PC-3 (cell line): ENCODE results near the gene IL1R1. TPM values are rescaled to one million over a fixed set of nuclear protein-coding genes. Genes with fewer than 3 reads are reported as not detected.

ENCODE experiments used
- ATAC-seq: fragments of 200-7000 bp; cut with Tn5 transposase; 2 replicates; pipeline ENCODE4 v1.9.1; 2020; ENCODE audit warnings: mild to moderate bottlenecking, moderate library complexity
- BruUV-seq: library from RNA; stranded (reverse); fragments of 400-500 nt; replicated peaks from 2 replicates; lab custom pipeline; 2021; lab: Mats Ljungman, UMichigan
- CTCF ChIA-PET: fragments of 300-600 bp; sonication (Branson Sonifier 250); formaldehyde crosslinking; loops from one replicate; lab custom pipeline; 2022; ENCODE audit warnings: antibody characterized with exemption; lab: Charles Lee
- POLR2A ChIA-PET: fragments of 300-600 bp; sonication (Branson Sonifier 250); formaldehyde crosslinking; loops from one replicate; lab custom pipeline; 2022; ENCODE audit warnings: antibody characterized with exemption; ENCODE audit not compliant: unreplicated experiment; lab: Charles Lee
- DNase-seq: peaks from one replicate; pipeline ENCODE4 v3.0.0-alpha.2; 2015
- H2AFZ ChIP-seq: fragments of 300-600 bp; sonication (generic); 2 replicates; pipeline ENCODE4 v1.6.0; 2016; ENCODE audit warnings: antibody characterized with exemption, low read length
- H3F3A ChIP-seq: fragments of 300-600 bp; sonication (generic); one replicate; pipeline ENCODE4 v1.6.0; 2017; ENCODE audit warnings: antibody characterized with exemption, low read length, control low read depth, mild to moderate bottlenecking; ENCODE audit not compliant: unreplicated experiment
- H3K27ac ChIP-seq: fragments of 300-600 bp; sonication (generic); 2 replicates; pipeline ENCODE4 v1.5.1; 2016; ENCODE audit warnings: mild to moderate bottlenecking, low read length
- H3K27me3 ChIP-seq: fragments of 300-600 bp; sonication (generic); 2 replicates; pipeline ENCODE4 v1.6.1; 2016; ENCODE audit warnings: low read length, mixed read lengths
- H3K36me3 ChIP-seq: fragments of 300-600 bp; sonication (generic); 2 replicates; pipeline ENCODE4 v1.6.1; 2016; ENCODE audit warnings: low read depth, mixed run types, low read length, mixed read lengths
- H3K4me1 ChIP-seq: fragments of 300-600 bp; sonication (generic); 2 replicates; pipeline ENCODE4 v1.5.1; 2016; ENCODE audit warnings: low read length; ENCODE audit not compliant: insufficient read depth
- H3K4me2 ChIP-seq: fragments of 300-600 bp; sonication (generic); 2 replicates; pipeline ENCODE4 v1.6.0; 2016; ENCODE audit warnings: low read length
- H3K4me3 ChIP-seq: fragments of 300-600 bp; sonication (generic); 2 replicates; pipeline ENCODE4 v1.5.1; 2016; ENCODE audit warnings: mild to moderate bottlenecking, low read length, mixed read lengths
- H3K79me2 ChIP-seq: fragments of 300-600 bp; sonication (generic); 2 replicates; pipeline ENCODE4 v1.6.1; 2017; ENCODE audit warnings: low read length, mixed read lengths
- H3K9ac ChIP-seq: fragments of 300-600 bp; sonication (generic); 2 replicates; pipeline ENCODE4 v1.6.0; 2016; ENCODE audit warnings: mild to moderate bottlenecking, low read length
- H3K9me2 ChIP-seq: fragments of 300-600 bp; sonication (generic); replicated peaks from 2 replicates; pipeline ENCODE4 v1.6.1; 2016; ENCODE audit warnings: mixed run types, low read length, mixed read lengths
- H3K9me3 ChIP-seq: fragments of 300-600 bp; sonication (generic); 2 replicates; pipeline ENCODE4 v1.6.1; 2016; ENCODE audit warnings: low read length, mixed read lengths
- H4K20me1 ChIP-seq: fragments of 300-600 bp; sonication (generic); 2 replicates; pipeline ENCODE4 v1.6.1; 2016; ENCODE audit warnings: low read length, mixed read lengths
- EZH2 ChIP-seq: fragments of 300-600 bp; sonication (generic); IDR thresholded peaks from one replicate; pipeline ENCODE4 v1.6.1; 2017; ENCODE audit warnings: antibody characterized with exemption, mild to moderate bottlenecking, low read length; ENCODE audit not compliant: unreplicated experiment
- EZH2phosphoT487 ChIP-seq: fragments of 300-600 bp; sonication (generic); IDR thresholded peaks from 2 replicates; pipeline ENCODE4 v1.6.1; 2018; ENCODE audit warnings: mild to moderate bottlenecking, antibody characterized with exemption, low read length, borderline replicate concordance
- intact Hi-C: fragments of 100-400 bp; cut with micrococcal nuclease; formaldehyde crosslinking; loops from 2 replicates; pipeline ENCODE4 v1.9.0; 2023
- total RNA-seq: library from RNA; depleted of rRNA; stranded (reverse); fragments of >200 nt; gene quantifications from 2 replicates; pipeline ENCODE4 v1.2.3, GENCODE V29; 2014
- TF ChIP-seq, protein P1 (sequence below): fragments of 300-600 bp; sonication (generic); conservative IDR thresholded peaks from 2 replicates; pipeline ENCODE4 v1.5.1; 2017; ENCODE audit warnings: antibody characterized with exemption, low read depth, mild to moderate bottlenecking, low read length

The IL1R1 gene
- total RNA-seq, 1 experiment from 2014 or later: 0.69 TPM

- no peak overlapping the region for H3K4me2 ChIP-seq
- ATAC-seq (no peak), DNase-seq (no peak)
- H3K4me1 ChIP-seq: no peaks in the 10 kb centered on the region
- no peaks in the 10 kb centered on the region for H3K9me3 ChIP-seq
- no peaks in the 10 kb centered on the region for H3K9me2 ChIP-seq
- intact Hi-C loops: no loop called here
- no TSS peak for BruUV-seq
- no peaks in the 10 kb centered on the region for H3K27me3 ChIP-seq
- H3F3A ChIP-seq: no peaks in the 10 kb centered on the region
- H3K9ac ChIP-seq: no peak overlapping the region
- ChIA-PET CTCF (no interaction called here), POLR2A (no interaction called here)
- no peak overlapping the region for H2AFZ ChIP-seq
- TF ChIP-seq EZH2: no peak
- no peaks in the 10 kb centered on the region for H3K36me3 ChIP-seq
- H4K20me1 ChIP-seq: no peaks in the 10 kb centered on the region
- H3K27ac ChIP-seq: no peak overlapping the region
- H3K79me2 ChIP-seq: no peaks in the 10 kb centered on the region
- H3K4me3 ChIP-seq: no peak overlapping the region
Observed at GRCh38 chr2:102116630-102117471, 25.7 kb upstream of the IL1R1 start.

- Histone ChIP-seq H3K79me2 (no peaks in the 10 kb centered on the region), H4K20me1 (no peaks in the 10 kb centered on the region), H3K27ac (no peak overlapping the region), H3F3A (no peaks in the 10 kb centered on the region), H2AFZ (no peak overlapping the region), H3K9me3 (no peaks in the 10 kb centered on the region), H3K9me2 (no peaks in the 10 kb centered on the region), H3K27me3 (no peaks in the 10 kb centered on the region), H3K4me2 (no peak overlapping the region), H3K4me3 (no peak overlapping the region), H3K4me1 (peaks cover under 1% of the 10 kb centered on the region; the same call in 1 of the 2 replicates), H3K9ac (no peak overlapping the region), H3K36me3 (no peaks in the 10 kb centered on the region)
- ChIA-PET POLR2A (no interaction called here), CTCF (no interaction called here)
- intact Hi-C loops: no loop called here
- no peak for DNase-seq
- ATAC-seq: no peak
- no TSS peak for BruUV-seq
- TF ChIP-seq EZH2 (no peak), EZH2phosphoT487 (no peak)
- TF ChIP-seq, protein P1, sequence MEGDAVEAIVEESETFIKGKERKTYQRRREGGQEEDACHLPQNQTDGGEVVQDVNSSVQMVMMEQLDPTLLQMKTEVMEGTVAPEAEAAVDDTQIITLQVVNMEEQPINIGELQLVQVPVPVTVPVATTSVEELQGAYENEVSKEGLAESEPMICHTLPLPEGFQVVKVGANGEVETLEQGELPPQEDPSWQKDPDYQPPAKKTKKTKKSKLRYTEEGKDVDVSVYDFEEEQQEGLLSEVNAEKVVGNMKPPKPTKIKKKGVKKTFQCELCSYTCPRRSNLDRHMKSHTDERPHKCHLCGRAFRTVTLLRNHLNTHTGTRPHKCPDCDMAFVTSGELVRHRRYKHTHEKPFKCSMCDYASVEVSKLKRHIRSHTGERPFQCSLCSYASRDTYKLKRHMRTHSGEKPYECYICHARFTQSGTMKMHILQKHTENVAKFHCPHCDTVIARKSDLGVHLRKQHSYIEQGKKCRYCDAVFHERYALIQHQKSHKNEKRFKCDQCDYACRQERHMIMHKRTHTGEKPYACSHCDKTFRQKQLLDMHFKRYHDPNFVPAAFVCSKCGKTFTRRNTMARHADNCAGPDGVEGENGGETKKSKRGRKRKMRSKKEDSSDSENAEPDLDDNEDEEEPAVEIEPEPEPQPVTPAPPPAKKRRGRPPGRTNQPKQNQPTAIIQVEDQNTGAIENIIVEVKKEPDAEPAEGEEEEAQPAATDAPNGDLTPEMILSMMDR: no peak
Observed at GRCh38 chr2:102117472-102117858, 25.1 kb upstream of the IL1R1 start.

- POLR2A ChIA-PET: no interaction called here
- no peak overlapping the region for H3K27ac ChIP-seq
- H3K79me2 ChIP-seq: no peaks in the 10 kb centered on the region
- DNase-seq: no peak
- no peaks in the 10 kb centered on the region for H3K27me3 ChIP-seq
- no peaks in the 10 kb centered on the region for H4K20me1 ChIP-seq
- no peaks in the 10 kb centered on the region for H3K9me2 ChIP-seq
- no peaks in the 10 kb centered on the region for H3K36me3 ChIP-seq
- no peak for ATAC-seq
- intact Hi-C loops: no loop called here
- no peak overlapping the region for H3K9ac ChIP-seq
- no peaks in the 10 kb centered on the region for H3F3A ChIP-seq
- H3K4me3 ChIP-seq: no peak overlapping the region
- CTCF ChIA-PET: interaction anchor here (0.7 kb wide), 1 partner anchor 99 kb away, joined by 3 read pairs; no protein-coding TSS in a partner anchor
- H3K4me2 ChIP-seq: no peak overlapping the region
- H2AFZ ChIP-seq: no peak overlapping the region
- BruUV-seq: no TSS peak
- TF ChIP-seq, protein P1: no peak
- no peak for TF ChIP-seq EZH2phosphoT487
- TF ChIP-seq EZH2: no peak
- H3K9me3 ChIP-seq: no peaks in the 10 kb centered on the region
- H3K4me1 ChIP-seq: peaks cover 7% of the 10 kb centered on the region; the same call in 1 of the 2 replicates
Observed at GRCh38 chr2:102119255-102119654, 23.3 kb upstream of the IL1R1 start.
